PFSK-1 (cell line): ENCODE results near the gene KCTD16.

Experiments
- FOXP2 ChIP-seq: optimal IDR thresholded peaks from 2 replicates; pipeline ENCODE3; 2011; ENCODE audit warnings: borderline replicate concordance, control low read depth, inconsistent platforms; ENCODE audit not compliant: insufficient read depth; ENCODE audit errors: extremely low read length, extremely low read depth
- POLR2AphosphoS5 ChIP-seq: IDR thresholded peaks from 2 replicates; pipeline ENCODE4 v1.6.1; 2012; ENCODE audit warnings: low read depth, mild to moderate bottlenecking, control low read depth, low read length, moderate library complexity
- REST ChIP-seq, 2 experiments: IDR thresholded peaks; 2 replicates each; pipeline versions ENCODE4 v1.6.1 to v1.8.0; 2011 to 2012; ENCODE audit warnings: low read depth in 2 of 2, low read length in 2 of 2, control low read depth in 1 of 2, inconsistent platforms in 1 of 2, mild to moderate bottlenecking in 1 of 2, moderate library complexity in 1 of 2; ENCODE audit not compliant: insufficient read depth in 1 of 2
- SIN3A ChIP-seq: IDR thresholded peaks from 2 replicates; pipeline ENCODE4 v1.6.1; 2012; ENCODE audit warnings: mild to moderate bottlenecking, low read length, moderate library complexity, borderline replicate concordance; ENCODE audit not compliant: insufficient read depth
- TAF1 ChIP-seq: IDR thresholded peaks from 2 replicates; pipeline ENCODE4 v1.6.1; 2012; ENCODE audit warnings: low read length, control low read depth, borderline replicate concordance; ENCODE audit not compliant: insufficient read depth

The KCTD16 gene

DNA sequence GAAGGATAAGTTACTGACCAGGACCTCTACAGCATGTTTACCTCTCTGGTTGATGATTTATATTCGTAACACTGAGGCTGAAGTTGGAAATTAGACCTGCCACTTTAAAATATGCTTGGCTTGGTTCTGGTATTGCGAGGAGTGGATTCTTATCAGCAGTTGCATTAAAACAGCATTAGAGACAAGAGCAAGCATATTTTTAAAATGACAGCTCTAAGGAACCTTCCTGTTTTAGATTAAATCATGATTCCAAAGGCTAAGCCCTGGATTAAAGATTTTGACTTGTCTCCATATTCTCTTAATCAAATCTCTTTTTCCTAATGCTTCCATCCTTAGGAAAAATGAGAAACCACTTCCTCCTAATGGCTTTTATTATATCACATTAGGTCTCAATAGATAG, 277.8 kb downstream of the KCTD16 start:
- TF ChIP-seq TAF1: no peak
- no peak for TF ChIP-seq FOXP2
- TF ChIP-seq SIN3A: no peak
- TF ChIP-seq REST (IDR thresholded peaks at IDR 0.05; ENCODE audit: insufficient read depth in 1 of 2, low read depth in 2 of 2, low read length in 2 of 2): no peak
- no peak for TF ChIP-seq POLR2AphosphoS5

DNA sequence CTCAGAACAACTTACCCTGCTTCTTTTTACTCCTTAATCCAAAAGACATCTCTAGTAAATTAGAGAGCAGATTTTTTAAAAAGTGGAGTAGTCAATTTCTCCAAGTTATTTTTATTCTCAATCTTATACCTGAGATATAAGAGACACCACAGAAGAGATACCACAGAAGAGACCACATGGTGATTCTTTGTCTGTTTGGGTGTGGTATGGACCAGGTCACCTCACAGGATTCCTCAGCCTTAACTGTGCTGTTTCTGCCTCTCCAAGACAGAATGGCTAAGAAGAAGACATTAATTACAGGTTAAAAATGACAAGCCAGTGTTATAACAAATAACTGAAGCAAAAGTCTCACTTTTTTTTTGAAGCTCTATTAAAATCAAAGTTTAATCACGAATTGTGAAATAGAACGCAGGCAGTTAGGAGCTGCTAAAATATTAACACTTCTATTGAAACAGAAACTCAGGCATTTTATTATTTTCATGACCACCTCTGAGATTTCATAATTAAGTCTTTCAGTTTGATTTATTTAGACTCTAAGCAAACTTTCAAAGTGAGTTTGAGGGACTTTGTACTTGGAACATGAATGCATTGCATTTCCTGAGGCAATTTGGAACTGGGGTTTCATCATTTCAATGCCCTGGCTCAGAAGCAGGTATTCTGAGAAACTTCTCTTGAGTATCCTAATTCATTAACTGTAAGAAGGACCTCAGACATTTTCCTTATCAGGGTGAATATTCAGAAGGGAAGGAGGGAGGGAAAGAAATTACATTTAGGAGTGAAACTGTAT, 280.7 kb downstream of the KCTD16 start:
- TF ChIP-seq REST (IDR thresholded peaks at IDR 0.05; ENCODE audit: insufficient read depth in 1 of 2, low read depth in 2 of 2, low read length in 2 of 2): no peak
- no peak for TF ChIP-seq POLR2AphosphoS5
- no peak for TF ChIP-seq TAF1
- no peak for TF ChIP-seq SIN3A
- no peak for TF ChIP-seq FOXP2

DNA sequence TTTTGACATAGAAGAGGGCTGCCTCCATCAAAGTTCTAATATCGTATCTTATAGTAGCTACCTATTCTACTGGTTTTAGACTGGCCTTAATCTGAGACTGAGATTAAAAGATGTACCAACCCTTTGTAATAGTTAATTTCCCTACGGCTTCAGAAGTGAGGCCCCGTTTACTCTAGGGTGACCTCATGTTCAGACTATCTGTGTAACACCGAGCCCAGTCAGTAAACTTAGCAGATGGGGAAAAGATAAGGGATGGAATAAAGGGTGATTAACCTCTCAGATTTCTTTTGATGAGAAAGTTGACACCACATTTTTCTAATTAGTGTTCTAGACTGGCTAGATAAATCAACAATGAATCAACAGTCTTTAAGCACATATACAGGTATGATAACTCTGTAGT, 283.1 kb downstream of the KCTD16 start:
- TF ChIP-seq REST (IDR thresholded peaks at IDR 0.05; ENCODE audit: insufficient read depth in 1 of 2, low read depth in 2 of 2, low read length in 2 of 2) (no peak), TAF1 (no peak), POLR2AphosphoS5 (no peak), FOXP2 (no peak), SIN3A (no peak)

DNA sequence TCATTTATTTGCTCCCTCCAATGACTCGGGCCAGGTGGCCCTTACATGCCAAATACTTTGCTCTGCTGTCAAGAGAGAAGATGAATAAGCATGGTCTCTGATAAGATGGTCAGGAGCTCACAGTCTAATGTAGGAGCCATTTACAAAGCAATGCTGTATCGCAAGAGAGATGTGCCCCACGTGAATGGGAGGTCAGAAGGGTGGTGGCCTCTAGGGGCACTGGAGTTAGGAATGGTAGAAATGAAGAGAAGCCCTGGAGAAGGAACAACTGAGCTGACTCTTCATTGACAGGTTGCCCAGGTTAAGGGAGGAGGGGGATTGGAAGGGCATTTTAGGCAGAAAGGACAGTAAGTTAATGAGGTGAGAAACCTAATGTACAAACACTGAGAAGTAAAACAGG, 286.5 kb downstream of the KCTD16 start:
- TF ChIP-seq POLR2AphosphoS5: no peak
- TF ChIP-seq FOXP2: no peak
- no peak for TF ChIP-seq SIN3A
- TF ChIP-seq REST (IDR thresholded peaks at IDR 0.05; ENCODE audit: insufficient read depth in 1 of 2, low read depth in 2 of 2, low read length in 2 of 2): no peak
- no peak for TF ChIP-seq TAF1
